Measurements from ENCODE around the gene MGAM2. TPM values are rescaled to one million over a fixed set of nuclear protein-coding genes. Genes with fewer than 3 reads are reported as not detected.

The MGAM2 gene
- total RNA-seq, 2 experiments from 2014 or later = not detected

DNA sequence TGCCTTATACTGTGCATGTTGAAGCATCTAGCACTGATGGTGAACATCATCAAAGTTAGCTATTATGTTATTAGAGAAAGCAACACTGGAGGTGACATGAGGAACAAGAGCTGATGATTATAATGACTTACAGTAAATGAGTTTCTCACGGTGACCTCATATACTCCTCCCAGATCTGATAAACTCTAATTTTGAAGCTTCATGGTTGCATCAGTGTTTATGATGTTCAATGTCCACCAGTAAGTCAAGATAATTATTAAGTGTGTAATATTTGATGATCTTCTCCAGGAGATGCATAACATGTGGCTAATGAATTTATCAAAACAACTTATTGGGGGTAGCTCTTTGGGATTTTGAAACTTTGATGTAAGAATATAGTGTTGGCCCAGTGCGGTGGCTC lies 27.5 kb downstream of the MGAM2 start:
- ChIA-PET CTCF (ENCODE audit: unreplicated experiment) (no interaction called here), POLR2A (interaction anchor here (0.6 to 1.5 kb wide), 2 partner anchors 7 to 1563 kb away, joined by 3 read pairs; no protein-coding TSS in a partner anchor)
- Histone ChIP-seq H3K36me3 (ENCODE audit: insufficient read depth, low read length) (no peaks in the 10 kb centered on the region), H3K4me1 (ENCODE audit: insufficient read depth, low read length, poor library complexity, severe bottlenecking) (no peaks in the 10 kb centered on the region), H3K4me3 (ENCODE audit: low read depth, low read length, poor library complexity, severe bottlenecking) (no peak overlapping the region), H2AFZ (ENCODE audit: low read length) (no peak overlapping the region), H3K79me2 (ENCODE audit: insufficient read depth, low read depth, low read length) (no peaks in the 10 kb centered on the region), H3K9me2 (ENCODE audit: insufficient read depth, low read length) (no peaks in the 10 kb centered on the region), H3K27ac (ENCODE audit: low read depth, low read length, poor library complexity, severe bottlenecking) (no peak overlapping the region), H4K20me1 (ENCODE audit: insufficient read depth, low read length) (no peaks in the 10 kb centered on the region), H3K4me2 (ENCODE audit: low read length) (no peak overlapping the region), H3K9me3 (ENCODE audit: low read length) (no peaks in the 10 kb centered on the region)
- BruUV-seq (replicated peaks) = no TSS peak
- TF ChIP-seq CTCF (conservative IDR thresholded peaks at IDR 0.05; ENCODE audit: low read length) (no peak), EZH2phosphoT487 (IDR thresholded peaks at IDR 0.05; ENCODE audit: borderline replicate concordance, low read depth, low read length) (no peak)
- no peak for DNase-seq (ENCODE audit: low spot score)
- intact Hi-C loops (cut with micrococcal nuclease; ENCODE audit: unreplicated experiment) = no loop called here

DNA sequence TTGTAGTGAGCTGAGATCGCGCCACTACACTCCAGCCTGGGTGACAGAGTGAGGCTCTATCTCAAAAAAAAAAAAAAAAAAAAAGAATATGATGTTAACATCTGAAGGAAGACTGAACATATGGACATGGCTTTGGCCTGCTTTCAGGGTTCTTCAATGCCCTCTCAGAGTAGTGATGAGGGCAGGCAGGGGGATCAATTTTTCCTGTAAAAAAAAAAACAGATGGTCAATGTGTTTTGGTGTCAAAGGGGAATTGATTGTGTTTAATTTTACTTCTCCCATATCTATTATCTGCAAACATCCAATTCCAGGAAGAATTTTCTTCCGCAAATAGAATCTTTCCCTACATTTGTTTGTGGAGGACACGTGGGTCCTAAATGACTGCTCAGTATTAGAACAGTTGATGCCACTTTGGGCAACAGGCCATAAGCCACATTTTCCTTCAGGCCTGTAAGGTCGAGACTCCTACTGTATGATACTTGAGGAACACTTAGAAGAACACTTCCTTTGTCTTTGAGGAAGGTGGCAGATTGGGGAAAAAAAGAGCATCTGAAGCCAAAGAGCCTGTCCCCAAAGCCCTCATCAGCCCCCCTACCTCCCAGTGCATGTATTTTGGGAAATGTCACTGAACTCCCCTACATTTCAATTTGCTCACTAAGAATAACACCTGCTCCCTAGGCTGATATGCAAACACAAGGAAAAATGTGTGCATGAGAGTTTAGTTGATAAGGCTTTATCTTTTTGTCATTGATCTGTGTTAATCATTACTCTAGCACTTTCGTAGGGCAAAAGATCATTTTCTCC lies 28.3 kb downstream of the MGAM2 start:
- TF ChIP-seq CTCF (conservative IDR thresholded peaks at IDR 0.05; ENCODE audit: low read length) (no peak), EZH2phosphoT487 (IDR thresholded peaks at IDR 0.05; ENCODE audit: borderline replicate concordance, low read depth, low read length) (no peak)
- no peak overlapping the region for H3K4me2 ChIP-seq (ENCODE audit: low read length)
- H3K27ac ChIP-seq (ENCODE audit: low read depth, low read length, poor library complexity, severe bottlenecking) = no peak overlapping the region
- DNase-seq (ENCODE audit: low spot score) = no peak
- H3K9me3 ChIP-seq (ENCODE audit: low read length) = no peaks in the 10 kb centered on the region
- no peaks in the 10 kb centered on the region for H3K4me1 ChIP-seq (ENCODE audit: insufficient read depth, low read length, poor library complexity, severe bottlenecking)
- ChIA-PET POLR2A (interaction anchor here (0.6 kb wide), 1 partner anchor 56 kb away, joined by 4 read pairs; no protein-coding TSS in a partner anchor), CTCF (ENCODE audit: unreplicated experiment) (no interaction called here)
- intact Hi-C loops (cut with micrococcal nuclease; ENCODE audit: unreplicated experiment) = no loop called here
- no peaks in the 10 kb centered on the region for H3K9me2 ChIP-seq (ENCODE audit: insufficient read depth, low read length)
- no peak overlapping the region for H3K4me3 ChIP-seq (ENCODE audit: low read depth, low read length, poor library complexity, severe bottlenecking)
- H3K36me3 ChIP-seq (ENCODE audit: insufficient read depth, low read length) = no peaks in the 10 kb centered on the region
- BruUV-seq (replicated peaks) = no TSS peak
- no peak overlapping the region for H2AFZ ChIP-seq (ENCODE audit: low read length)
- no peaks in the 10 kb centered on the region for H3K79me2 ChIP-seq (ENCODE audit: insufficient read depth, low read depth, low read length)
- no peaks in the 10 kb centered on the region for H4K20me1 ChIP-seq (ENCODE audit: insufficient read depth, low read length)

GRCh38 chr7:142140401-142140959 lies 29.0 kb downstream of the MGAM2 start:
- Histone ChIP-seq H3K9me3 (ENCODE audit: low read length) (no peaks in the 10 kb centered on the region), H3K4me3 (ENCODE audit: low read depth, low read length, poor library complexity, severe bottlenecking) (no peak overlapping the region), H3K4me1 (ENCODE audit: insufficient read depth, low read length, poor library complexity, severe bottlenecking) (no peaks in the 10 kb centered on the region), H3K36me3 (ENCODE audit: insufficient read depth, low read length) (no peaks in the 10 kb centered on the region), H3K27ac (ENCODE audit: low read depth, low read length, poor library complexity, severe bottlenecking) (no peak overlapping the region), H4K20me1 (ENCODE audit: insufficient read depth, low read length) (no peaks in the 10 kb centered on the region), H3K79me2 (ENCODE audit: insufficient read depth, low read depth, low read length) (no peaks in the 10 kb centered on the region), H2AFZ (ENCODE audit: low read length) (no peak overlapping the region), H3K9me2 (ENCODE audit: insufficient read depth, low read length) (no peaks in the 10 kb centered on the region), H3K4me2 (ENCODE audit: low read length) (no peak overlapping the region)
- ChIA-PET POLR2A (interaction anchor here (0.6 kb wide), 1 partner anchor 56 kb away, joined by 4 read pairs; no protein-coding TSS in a partner anchor), CTCF (ENCODE audit: unreplicated experiment) (no interaction called here)
- DNase-seq (ENCODE audit: low spot score) = no peak
- no TSS peak for BruUV-seq (replicated peaks)
- TF ChIP-seq EZH2phosphoT487 (IDR thresholded peaks at IDR 0.05; ENCODE audit: borderline replicate concordance, low read depth, low read length) (no peak), CTCF (conservative IDR thresholded peaks at IDR 0.05; ENCODE audit: low read length) (no peak)
- intact Hi-C loops (cut with micrococcal nuclease; ENCODE audit: unreplicated experiment) = no loop called here
